ENCODE measurements around the gene ARMC8.

ARMC8 gene

GRCh38 chr3:138249636-138250035 is 62.5 kb downstream of the ARMC8 start:
- DNase-seq = no peak

DNA sequence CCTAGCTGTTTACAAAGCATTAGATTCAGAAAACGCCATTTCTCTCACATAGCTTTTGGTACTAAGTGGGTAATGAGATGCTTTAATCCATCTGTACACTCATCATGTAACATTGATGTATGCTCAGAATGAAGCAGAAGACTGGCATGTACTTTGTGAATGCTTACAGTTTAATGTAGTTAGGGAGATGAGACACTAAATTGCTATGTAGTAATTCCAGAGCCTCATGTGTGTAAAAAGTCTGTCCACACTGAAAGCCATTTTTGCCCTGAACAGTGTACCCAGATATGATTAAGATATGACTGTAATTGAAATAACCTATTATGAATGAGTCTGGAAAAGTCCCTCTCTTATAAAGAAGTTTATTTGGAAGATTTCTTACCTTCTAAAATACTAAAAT is 66.5 kb downstream of the ARMC8 start:
- DNase-seq = no peak

- DNase-seq = no peak
These were observed 67.1 kb downstream of the ARMC8 start for GRCh38 chr3:138254216-138254615.

DNA sequence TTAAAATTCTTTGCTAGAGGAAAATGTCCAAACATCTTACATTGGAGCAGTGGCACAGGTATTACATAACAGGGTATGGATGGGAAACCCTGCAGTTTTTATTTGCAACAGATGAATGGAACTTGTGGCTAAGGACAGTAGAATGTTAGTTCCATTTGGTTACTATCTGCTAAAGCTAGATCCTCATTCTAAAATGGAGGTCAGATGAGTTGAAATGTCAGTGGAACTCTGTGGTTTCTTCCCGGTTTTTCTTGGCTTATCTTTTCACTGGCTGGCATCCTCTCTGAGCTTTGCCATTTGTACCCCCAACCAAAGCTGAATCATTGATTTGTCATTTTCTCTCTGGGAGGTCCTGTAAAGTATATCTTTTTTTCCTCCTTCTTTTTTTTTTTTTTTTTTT is 68.9 kb downstream of the ARMC8 start:
- no peak for DNase-seq

- DNase-seq = no peak
These were observed 70.9 kb downstream of the ARMC8 start for GRCh38 chr3:138257986-138258385.

- DNase-seq = no peak
These were observed 72.0 kb downstream of the ARMC8 start for GRCh38 chr3:138259126-138259525.

DNA sequence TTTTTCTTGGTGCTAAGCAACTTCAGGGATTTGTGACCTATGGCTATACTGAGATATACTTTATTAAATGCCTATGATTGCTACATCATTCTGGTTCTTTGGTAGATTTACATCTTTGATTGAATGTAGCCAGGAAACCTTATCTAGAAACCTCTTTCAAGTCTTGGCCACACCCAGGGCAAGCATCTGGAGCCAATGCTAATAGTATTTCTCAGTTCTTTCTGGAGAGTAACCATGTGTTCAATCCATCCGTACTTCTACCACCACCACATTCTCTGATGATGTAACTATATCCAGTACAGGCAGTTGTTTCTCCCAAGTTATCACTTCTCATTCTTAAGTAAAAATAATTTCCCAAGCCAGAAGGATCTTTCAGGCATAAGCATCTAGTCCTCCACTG is 73.5 kb downstream of the ARMC8 start:
- DNase-seq = no peak

DNA sequence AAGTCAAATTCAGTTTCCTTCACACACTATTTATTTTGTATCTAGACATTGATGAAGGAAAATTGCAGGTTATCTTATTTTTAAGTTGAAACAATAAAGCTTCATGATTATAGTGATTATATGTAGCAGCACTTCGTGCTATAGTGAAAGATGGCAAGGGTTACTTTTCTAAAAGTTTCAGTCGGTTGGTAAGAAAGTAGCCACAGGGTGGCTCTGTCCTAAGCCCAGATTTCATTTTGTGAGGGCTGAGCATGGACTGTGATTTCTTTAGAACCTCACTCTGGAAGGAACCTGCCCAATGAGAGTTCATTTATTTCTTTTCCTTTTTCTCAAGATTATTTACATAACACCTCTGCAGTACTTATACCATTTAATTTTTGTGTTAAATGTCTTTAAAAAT is 76.0 kb downstream of the ARMC8 start:
- DNase-seq = no peak

GRCh38 chr3:138265745-138266144 is 78.6 kb downstream of the ARMC8 start:
- DNase-seq = no peak

DNA sequence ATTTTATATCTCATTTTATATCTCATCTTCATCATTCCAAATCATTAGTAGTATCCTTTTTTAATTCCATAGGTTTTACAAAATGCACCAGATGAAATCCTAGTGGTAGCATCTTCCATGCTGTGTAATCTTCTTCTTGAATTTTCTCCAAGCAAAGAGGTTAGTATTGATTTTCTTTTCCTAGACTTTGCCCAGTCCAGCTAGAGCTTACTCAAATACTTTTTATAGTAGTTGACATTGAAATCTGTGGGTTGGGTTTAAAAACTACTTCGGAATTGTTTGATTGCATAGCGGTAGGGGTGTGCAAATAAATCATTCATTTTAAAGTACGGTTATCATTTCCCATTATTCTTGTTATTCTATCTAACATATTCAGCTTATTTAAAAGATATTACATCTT is 80.0 kb downstream of the ARMC8 start:
- no peak for DNase-seq

GRCh38 chr3:138270245-138270644 is 83.1 kb downstream of the ARMC8 start:
- no peak for DNase-seq

- DNase-seq = no peak
These were observed 84.2 kb downstream of the ARMC8 start for GRCh38 chr3:138271189-138271794.

GRCh38 chr3:138281561-138281960 is 94.5 kb downstream of the ARMC8 start:
- DNase-seq = no peak

GRCh38 chr3:138282836-138283235 is 95.7 kb downstream of the ARMC8 start:
- no peak for DNase-seq

GRCh38 chr3:138284079-138284478 is 97.0 kb downstream of the ARMC8 start:
- no peak for DNase-seq

DNA sequence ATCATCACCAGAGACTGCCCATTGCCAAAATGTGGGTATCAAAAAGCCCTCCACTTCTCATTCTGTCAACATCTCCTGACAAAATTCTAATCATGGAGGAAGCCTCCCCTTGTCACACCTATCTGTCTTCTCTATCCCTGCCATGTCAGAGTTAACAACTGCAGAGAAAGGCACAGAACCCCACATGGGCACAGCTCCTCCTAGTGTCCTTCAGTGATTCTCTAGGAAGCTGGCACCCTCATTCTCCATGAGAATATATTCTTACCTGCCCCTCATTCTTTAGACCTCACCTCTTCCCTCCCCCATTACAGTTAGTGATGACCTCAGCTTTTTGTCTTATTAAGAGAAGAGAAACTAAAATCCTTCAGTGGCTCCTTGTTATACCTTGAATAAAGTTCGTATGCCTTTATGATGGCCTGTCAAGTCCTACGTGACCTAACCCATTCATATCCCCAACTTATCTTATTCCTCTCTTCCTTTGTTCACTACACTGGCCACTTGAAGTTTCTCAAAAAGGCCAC is 97.9 kb downstream of the ARMC8 start:
- DNase-seq = no peak

GRCh38 chr3:138289260-138289659 is 102.2 kb downstream of the ARMC8 start:
- DNase-seq = no peak

GRCh38 chr3:138289701-138290100 is 102.6 kb downstream of the ARMC8 start:
- no peak for DNase-seq

GRCh38 chr3:138296639-138297038 is 109.5 kb downstream of the ARMC8 start:
- no peak for DNase-seq

GRCh38 chr3:138297059-138297607 is 110.0 kb downstream of the ARMC8 start:
- DNase-seq = no peak

GRCh38 chr3:138297876-138298275 is 110.8 kb downstream of the ARMC8 start:
- DNase-seq = no peak

DNA sequence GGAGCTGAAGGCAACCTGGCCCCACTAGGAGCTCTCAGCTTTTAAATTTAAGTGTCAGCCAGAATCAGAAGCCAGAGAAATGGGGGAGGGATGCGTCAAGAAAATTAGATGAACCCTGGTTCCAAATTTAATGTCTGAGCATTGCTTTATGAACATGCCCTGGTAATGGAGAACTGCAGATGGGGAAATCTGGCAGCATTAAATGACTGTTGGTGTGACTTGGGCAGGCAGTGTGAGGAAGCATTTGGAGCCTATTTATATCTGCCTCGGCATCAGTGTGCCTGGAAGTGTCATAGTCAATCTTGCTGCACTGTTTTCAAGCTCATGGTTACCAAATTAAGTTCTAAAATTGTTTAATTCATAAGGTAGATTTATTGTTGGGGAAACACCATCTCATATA is 113.5 kb downstream of the ARMC8 start:
- no peak for DNase-seq

DNA sequence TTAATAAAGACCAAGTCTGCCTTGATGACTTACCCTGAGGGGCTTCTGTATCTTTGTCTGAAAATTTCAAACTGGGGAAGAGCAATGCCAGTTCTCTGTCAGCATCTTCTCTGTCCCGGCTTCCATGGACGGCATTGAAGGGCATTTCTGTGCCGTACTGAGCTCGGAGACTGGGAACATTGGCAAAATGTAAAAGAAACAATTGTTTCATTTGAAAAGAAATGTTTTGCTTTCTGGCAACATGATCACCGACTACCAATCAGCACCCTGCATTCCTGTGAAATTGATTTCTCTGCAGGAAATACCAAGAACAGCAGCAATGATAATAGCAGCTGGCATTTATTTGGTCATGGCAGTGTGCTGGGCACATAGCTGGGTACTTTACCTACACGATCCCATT is 116.4 kb downstream of the ARMC8 start:
- no peak for DNase-seq

- no peak for DNase-seq
These were observed 120.8 kb downstream of the ARMC8 start for GRCh38 chr3:138307899-138308298.

GRCh38 chr3:138308783-138309182 is 121.7 kb downstream of the ARMC8 start:
- no peak for DNase-seq

Measured in activated T-cell treated with anti-CD3 and anti-CD28 coated beads, Interleukin-2, amount 50 U/mL, for 1 hour (primary cell).